ENCODE data around the gene CXCR1.

DNA sequence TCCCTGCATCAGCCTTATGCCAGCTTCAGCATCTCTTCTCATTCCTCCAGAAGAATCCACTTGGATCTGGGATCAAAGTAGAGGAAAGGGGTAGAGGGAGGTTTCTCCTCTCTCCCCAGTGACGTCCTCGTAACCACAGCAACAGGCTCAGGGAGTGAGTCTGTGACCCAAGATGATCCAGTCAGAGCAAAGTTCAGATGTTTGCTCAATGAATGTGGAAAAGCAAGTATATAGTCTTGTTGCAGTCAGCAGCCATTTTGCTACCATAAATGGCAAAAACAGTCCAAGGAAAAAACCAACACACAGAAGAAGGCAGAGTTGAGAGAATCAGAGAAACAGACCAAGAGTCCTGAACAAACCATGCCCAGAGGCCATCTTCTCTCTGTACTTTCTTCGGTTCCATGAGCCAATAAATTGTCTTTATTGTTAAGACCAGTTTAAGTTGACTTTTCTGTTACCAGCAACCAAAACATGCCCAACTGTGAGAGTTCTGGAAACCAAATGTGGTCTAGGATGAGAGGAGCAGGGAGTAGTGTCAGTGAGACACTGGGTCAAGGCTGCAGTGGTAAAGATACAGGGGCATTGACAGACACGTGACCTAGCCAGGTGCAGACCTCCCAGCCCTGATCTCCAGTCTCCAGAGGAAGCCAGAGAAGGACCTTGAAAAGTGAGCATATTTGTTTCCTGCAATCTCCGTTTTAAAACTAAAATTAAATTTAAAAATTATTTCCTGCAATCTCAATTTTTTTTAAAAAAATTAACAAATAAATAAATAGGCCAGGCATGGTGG, 3.2 kb upstream of the CXCR1 start:
- TF ChIP-seq, protein P1, sequence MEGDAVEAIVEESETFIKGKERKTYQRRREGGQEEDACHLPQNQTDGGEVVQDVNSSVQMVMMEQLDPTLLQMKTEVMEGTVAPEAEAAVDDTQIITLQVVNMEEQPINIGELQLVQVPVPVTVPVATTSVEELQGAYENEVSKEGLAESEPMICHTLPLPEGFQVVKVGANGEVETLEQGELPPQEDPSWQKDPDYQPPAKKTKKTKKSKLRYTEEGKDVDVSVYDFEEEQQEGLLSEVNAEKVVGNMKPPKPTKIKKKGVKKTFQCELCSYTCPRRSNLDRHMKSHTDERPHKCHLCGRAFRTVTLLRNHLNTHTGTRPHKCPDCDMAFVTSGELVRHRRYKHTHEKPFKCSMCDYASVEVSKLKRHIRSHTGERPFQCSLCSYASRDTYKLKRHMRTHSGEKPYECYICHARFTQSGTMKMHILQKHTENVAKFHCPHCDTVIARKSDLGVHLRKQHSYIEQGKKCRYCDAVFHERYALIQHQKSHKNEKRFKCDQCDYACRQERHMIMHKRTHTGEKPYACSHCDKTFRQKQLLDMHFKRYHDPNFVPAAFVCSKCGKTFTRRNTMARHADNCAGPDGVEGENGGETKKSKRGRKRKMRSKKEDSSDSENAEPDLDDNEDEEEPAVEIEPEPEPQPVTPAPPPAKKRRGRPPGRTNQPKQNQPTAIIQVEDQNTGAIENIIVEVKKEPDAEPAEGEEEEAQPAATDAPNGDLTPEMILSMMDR (optimal IDR thresholded peaks at IDR 0.05 in 1 of 3, IDR thresholded peaks at IDR 0.05 in 1 of 3, conservative IDR thresholded peaks at IDR 0.05 in 1 of 3; ENCODE audit: extremely low read depth in 1 of 3, insufficient read depth in 2 of 3, low read length in 3 of 3) = no peak
- no peak for TF ChIP-seq EZH2 (IDR thresholded peaks at IDR 0.05; ENCODE audit: low read length)

Data from keratinocyte (primary cell).